Smooth muscle cell (in vitro differentiated cells): ENCODE data around the gene ISY1. TPM values are rescaled to one million over a fixed set of nuclear protein-coding genes. Genes with fewer than 3 reads are reported as not detected.

Experiments used
- DNase-seq: peaks from one replicate; lab custom pipeline; 2025; ENCODE audit not compliant: unreplicated experiment; lab: John Stamatoyannopoulos, UW
- H2AFZ ChIP-seq: fragments of 200-600 bp; sonication (generic); 2 replicates; pipeline ENCODE4 v1.6.0; 2016; ENCODE audit warnings: antibody characterized with exemption, low read depth, mild to moderate bottlenecking
- H3F3A ChIP-seq: fragments of 200-600 bp; sonication (generic); 2 replicates; pipeline ENCODE4 v1.6.0; 2017; ENCODE audit warnings: antibody characterized with exemption, low read depth
- H3K27ac ChIP-seq: fragments of 200-600 bp; sonication (generic); 2 replicates; pipeline ENCODE4 v1.5.1; 2016; ENCODE audit warnings: low read depth, mild to moderate bottlenecking
- H3K27me3 ChIP-seq: fragments of 200-600 bp; sonication (generic); 2 replicates; pipeline ENCODE4 v1.6.1; 2016; ENCODE audit warnings: low read depth, mild to moderate bottlenecking
- H3K36me3 ChIP-seq: fragments of 200-600 bp; sonication (generic); 2 replicates; pipeline ENCODE4 v1.5.1; 2016; ENCODE audit warnings: low read depth
- H3K4me1 ChIP-seq: fragments of 200-600 bp; sonication (generic); 2 replicates; pipeline ENCODE4 v1.5.1; 2016; ENCODE audit warnings: low read depth
- H3K4me2 ChIP-seq: fragments of 200-600 bp; sonication (generic); 2 replicates; pipeline ENCODE4 v1.6.0; 2016; ENCODE audit warnings: mild to moderate bottlenecking
- H3K4me3 ChIP-seq: fragments of 200-600 bp; sonication (generic); 2 replicates; pipeline ENCODE4 v1.5.1; 2016; ENCODE audit warnings: mild to moderate bottlenecking
- H3K79me2 ChIP-seq: fragments of 200-600 bp; sonication (generic); 2 replicates; pipeline ENCODE4 v1.6.0; 2016; ENCODE audit warnings: low read depth, mild to moderate bottlenecking
- H3K9ac ChIP-seq: fragments of 200-600 bp; sonication (generic); 2 replicates; pipeline ENCODE4 v1.6.0; 2016; ENCODE audit warnings: low read depth
- H3K9me3 ChIP-seq: fragments of 200-600 bp; sonication (generic); replicated peaks from 2 replicates; pipeline ENCODE4 v1.5.1; 2016; ENCODE audit warnings: low read depth
- H4K20me1 ChIP-seq: fragments of 200-600 bp; sonication (generic); 2 replicates; pipeline ENCODE4 v1.6.0; 2016; ENCODE audit warnings: low read depth
- CTCF ChIP-seq: fragments of 200-600 bp; sonication (generic); IDR thresholded peaks from 2 replicates; pipeline ENCODE4 v1.5.1; 2017; ENCODE audit warnings: borderline replicate concordance, mild to moderate bottlenecking, antibody characterized with exemption; ENCODE audit not compliant: insufficient read depth, poor library complexity, severe bottlenecking
- whole genome bisulfite sequencing: methylation state at CpG from one replicate; pipeline ENCODE4 v1.1.7; 2016; ENCODE audit warnings: low lambda C conversion rate; 5-methylcytosine and 5-hydroxymethylcytosine counted together
- polyA plus RNA-seq: library from polyadenylated mRNA; unstranded; fragments of >200 nt; fragmentation: Nextera tagmentation; extraction: Ambion mirVana; gene quantifications from 2 replicates; pipeline ENCODE4 v1.2.1, GENCODE V29; 2016
- total RNA-seq: library from RNA; depleted of rRNA; stranded (reverse); fragments of >200 nt; gene quantifications from 2 replicates; pipeline ENCODE4 v1.2.3, GENCODE V29; 2014

Gene ISY1
- total and polyA plus RNA-seq, 2 experiments from 2014 or later: 10.2 to 47.3 TPM

DNA sequence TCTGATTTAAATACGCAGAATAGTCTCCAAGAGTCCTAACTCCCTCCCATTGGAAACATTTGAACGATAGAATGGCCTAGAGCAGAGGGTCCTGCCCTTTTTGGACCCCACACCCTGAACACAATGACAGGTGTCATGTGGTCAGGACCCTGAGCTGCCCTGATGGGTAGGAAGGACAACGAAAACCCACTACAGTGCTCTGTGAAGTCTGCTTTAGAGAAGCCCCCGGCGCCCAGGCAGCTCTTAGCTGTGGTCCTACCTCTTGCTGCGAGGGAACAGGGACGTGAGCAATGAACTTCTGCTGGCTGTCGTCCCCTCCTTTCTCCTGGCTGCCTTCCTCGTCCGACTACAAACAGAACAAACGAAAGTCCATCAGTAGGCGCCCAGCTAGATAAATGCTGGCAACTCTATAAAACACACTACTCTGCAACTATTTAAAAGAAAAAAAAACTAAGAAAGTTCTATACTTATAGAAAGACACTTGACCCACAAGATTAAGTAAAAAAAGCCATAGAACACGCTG lies 30.5 kb downstream of the ISY1 start:
- no peaks in the 10 kb centered on the region for H3K79me2 ChIP-seq
- no peaks in the 10 kb centered on the region for H3K9me3 ChIP-seq
- H3K4me3 ChIP-seq: no peak overlapping the region
- peaks cover 7% of the 10 kb centered on the region for H3K36me3 ChIP-seq
- H3K27ac ChIP-seq: no peak overlapping the region
- H3K9ac ChIP-seq: no peak overlapping the region
- no peaks in the 10 kb centered on the region for H4K20me1 ChIP-seq
- H3F3A ChIP-seq: no peaks in the 10 kb centered on the region
- no peak overlapping the region for H3K4me2 ChIP-seq
- WGBS: 97% methylated on average over 13 of the region's 13 CpGs
- H3K4me1 ChIP-seq: no peaks in the 10 kb centered on the region
- H3K27me3 ChIP-seq: no peaks in the 10 kb centered on the region
- no peak overlapping the region for H2AFZ ChIP-seq
- DNase-seq: no peak
- no peak for TF ChIP-seq CTCF

DNA sequence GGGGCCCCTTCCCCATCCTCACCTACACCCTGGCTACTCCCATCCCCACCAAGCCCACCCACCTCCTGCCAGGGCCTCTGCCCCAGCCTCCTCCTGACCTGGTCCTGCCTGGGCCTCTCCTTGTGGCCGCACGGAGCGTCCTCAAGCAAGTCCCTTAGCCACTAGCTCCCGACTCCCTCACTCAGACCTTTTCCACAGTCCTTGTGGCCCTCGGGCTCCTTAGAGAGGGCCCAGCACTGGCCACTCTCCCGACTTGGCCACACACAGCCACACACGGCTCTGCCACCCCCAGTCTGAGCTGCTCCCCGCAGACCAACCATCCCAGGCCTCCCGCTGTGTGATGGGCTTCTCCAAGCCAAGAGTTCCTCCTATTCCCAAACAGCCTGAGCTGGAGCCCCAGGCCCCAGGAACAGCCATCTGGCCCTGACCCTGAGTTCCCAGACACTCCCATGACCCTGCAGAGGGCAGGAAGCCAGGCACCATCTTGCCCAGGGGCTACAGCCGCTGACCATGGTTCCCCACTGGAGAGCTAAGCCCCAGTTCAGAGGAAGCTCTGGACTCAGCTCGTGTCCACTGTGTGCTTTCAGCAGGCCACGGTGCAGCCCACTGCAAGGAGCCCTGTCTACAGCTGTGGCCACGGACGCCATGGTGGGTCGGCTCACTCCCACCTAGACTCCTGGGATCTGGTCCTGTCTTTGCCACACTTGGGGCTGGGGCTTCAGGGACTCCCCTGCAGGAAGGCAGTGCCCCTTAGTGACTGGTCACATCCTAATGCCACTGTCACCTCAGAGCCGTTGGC lies 32.3 kb downstream of the ISY1 start:
- H3K4me3 ChIP-seq: no peak overlapping the region
- no peak for TF ChIP-seq CTCF
- H4K20me1 ChIP-seq: no peaks in the 10 kb centered on the region
- H3K27me3 ChIP-seq: no peaks in the 10 kb centered on the region
- H3F3A ChIP-seq: no peaks in the 10 kb centered on the region
- DNase-seq: no peak
- H3K9ac ChIP-seq: no peak overlapping the region
- H3K36me3 ChIP-seq: peaks cover 7% of the 10 kb centered on the region
- no peak overlapping the region for H3K27ac ChIP-seq
- WGBS: 97% methylated on average over 16 of the region's 16 CpGs
- no peak overlapping the region for H3K4me2 ChIP-seq
- H2AFZ ChIP-seq: no peak overlapping the region
- no peaks in the 10 kb centered on the region for H3K4me1 ChIP-seq
- no peaks in the 10 kb centered on the region for H3K79me2 ChIP-seq
- no peaks in the 10 kb centered on the region for H3K9me3 ChIP-seq

DNA sequence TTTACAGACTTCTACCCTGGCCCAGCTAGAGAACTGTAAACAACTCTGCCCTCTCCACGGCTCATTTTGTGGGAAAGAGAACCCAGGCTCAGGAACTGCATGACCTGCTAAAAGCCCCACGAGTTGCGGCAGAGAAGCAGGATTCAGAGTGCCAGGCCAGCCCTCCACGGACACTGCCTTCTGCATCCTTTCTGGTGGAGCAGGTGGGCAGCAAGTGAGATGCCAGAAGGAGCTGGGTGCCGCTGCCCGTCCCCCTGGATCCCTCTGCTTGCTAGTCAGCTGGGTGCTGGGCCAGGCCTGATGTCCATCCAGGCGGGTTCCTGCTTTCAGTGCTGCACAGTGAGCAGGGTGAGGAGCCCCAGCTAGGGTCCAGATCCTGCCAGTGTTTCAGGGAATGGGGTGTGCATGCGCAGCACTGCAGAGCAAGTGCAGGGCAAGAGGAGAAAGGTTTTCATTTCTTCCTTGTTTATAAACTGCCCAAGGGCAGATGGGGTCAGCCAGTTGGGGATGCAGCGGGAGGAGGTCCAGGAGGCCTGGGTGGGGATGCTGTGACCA lies 34.1 kb downstream of the ISY1 start:
- TF ChIP-seq CTCF: no peak
- H3K79me2 ChIP-seq: no peaks in the 10 kb centered on the region
- H3K9me3 ChIP-seq: no peaks in the 10 kb centered on the region
- H3K27ac ChIP-seq: no peak overlapping the region
- H3K27me3 ChIP-seq: no peaks in the 10 kb centered on the region
- no peak overlapping the region for H3K4me3 ChIP-seq
- no peak overlapping the region for H3K4me2 ChIP-seq
- H3K36me3 ChIP-seq: no peaks in the 10 kb centered on the region
- no peak for DNase-seq
- H3K9ac ChIP-seq: no peak overlapping the region
- peaks cover 8% of the 10 kb centered on the region for H3F3A ChIP-seq
- no peak overlapping the region for H2AFZ ChIP-seq
- WGBS: 97% methylated on average over 9 of the region's 9 CpGs
- no peaks in the 10 kb centered on the region for H3K4me1 ChIP-seq
- no peaks in the 10 kb centered on the region for H4K20me1 ChIP-seq
